ENCODE data around the gene WDR49.

The WDR49 gene

DNA sequence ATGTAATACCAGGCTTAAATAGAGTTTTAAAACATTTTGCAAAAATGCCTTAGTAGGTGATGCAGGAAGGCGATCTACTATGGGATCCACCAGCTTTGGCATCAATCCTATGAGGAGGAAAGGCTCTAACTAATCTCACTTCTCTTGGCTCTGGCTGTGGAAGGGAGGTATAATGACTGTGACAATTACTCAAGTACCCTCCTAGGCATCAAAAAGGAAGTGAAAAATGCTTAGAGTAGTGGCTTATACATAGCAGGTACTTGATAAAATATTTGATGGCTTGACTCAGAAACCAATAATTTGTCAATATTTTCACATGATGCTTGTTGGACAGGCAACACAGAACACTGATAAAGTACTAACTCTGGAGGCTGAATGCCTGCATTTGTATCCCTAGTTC is 145.8 kb downstream of the WDR49 start:
- no peaks in the 10 kb centered on the region for H3K36me3 ChIP-seq (ENCODE audit: control insufficient read depth in 1 of 2, insufficient read depth in 2 of 2, low read length in 2 of 2)
- no peak overlapping the region for H3K4me3 ChIP-seq (ENCODE audit: low read depth in 1 of 2, low read length in 2 of 2)
- H3K4me1 ChIP-seq (ENCODE audit: control insufficient read depth in 1 of 2, insufficient read depth in 2 of 2, low read length in 2 of 2) = no peaks in the 10 kb centered on the region
- H3K27me3 ChIP-seq (ENCODE audit: control insufficient read depth in 1 of 2, insufficient read depth in 2 of 2, low read length in 2 of 2) = no peaks in the 10 kb centered on the region
- H3K9ac ChIP-seq (ENCODE audit: low read depth in 1 of 2, low read length in 2 of 2) = no peak overlapping the region
- H3K27ac ChIP-seq (ENCODE audit: low read depth, low read length) = no peak overlapping the region
- H3K9me3 ChIP-seq (ENCODE audit: control insufficient read depth in 1 of 2, low read length in 2 of 2) = no peaks in the 10 kb centered on the region

DNA sequence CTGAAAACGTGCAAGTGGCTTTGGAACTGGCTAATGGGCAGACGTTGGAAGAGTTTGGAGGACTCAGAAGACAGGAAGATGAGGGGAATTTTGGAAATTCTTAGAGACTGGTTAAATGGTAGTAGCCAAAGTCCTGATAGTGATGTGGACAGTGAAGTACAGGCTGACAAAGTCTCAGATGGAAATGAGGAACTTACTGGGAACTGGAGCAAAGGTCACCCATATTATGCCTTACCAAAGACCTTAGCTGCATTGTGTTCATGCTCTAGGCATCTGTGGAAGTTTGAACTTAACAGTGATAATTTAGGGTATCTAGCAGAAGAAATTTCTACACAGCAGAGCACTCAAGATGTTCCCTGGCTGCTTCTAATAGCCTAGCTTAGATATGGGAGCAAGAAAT is 151.3 kb downstream of the WDR49 start:
- no peak overlapping the region for H3K9ac ChIP-seq (ENCODE audit: low read depth in 1 of 2, low read length in 2 of 2)
- no peak overlapping the region for H3K4me3 ChIP-seq (ENCODE audit: low read depth in 1 of 2, low read length in 2 of 2)
- no peaks in the 10 kb centered on the region for H3K9me3 ChIP-seq (ENCODE audit: control insufficient read depth in 1 of 2, low read length in 2 of 2)
- H3K27me3 ChIP-seq (ENCODE audit: control insufficient read depth in 1 of 2, insufficient read depth in 2 of 2, low read length in 2 of 2) = no peaks in the 10 kb centered on the region
- H3K27ac ChIP-seq (ENCODE audit: low read depth, low read length) = no peak overlapping the region
- no peaks in the 10 kb centered on the region for H3K36me3 ChIP-seq (ENCODE audit: control insufficient read depth in 1 of 2, insufficient read depth in 2 of 2, low read length in 2 of 2)
- H3K4me1 ChIP-seq (ENCODE audit: control insufficient read depth in 1 of 2, insufficient read depth in 2 of 2, low read length in 2 of 2) = no peaks in the 10 kb centered on the region

DNA sequence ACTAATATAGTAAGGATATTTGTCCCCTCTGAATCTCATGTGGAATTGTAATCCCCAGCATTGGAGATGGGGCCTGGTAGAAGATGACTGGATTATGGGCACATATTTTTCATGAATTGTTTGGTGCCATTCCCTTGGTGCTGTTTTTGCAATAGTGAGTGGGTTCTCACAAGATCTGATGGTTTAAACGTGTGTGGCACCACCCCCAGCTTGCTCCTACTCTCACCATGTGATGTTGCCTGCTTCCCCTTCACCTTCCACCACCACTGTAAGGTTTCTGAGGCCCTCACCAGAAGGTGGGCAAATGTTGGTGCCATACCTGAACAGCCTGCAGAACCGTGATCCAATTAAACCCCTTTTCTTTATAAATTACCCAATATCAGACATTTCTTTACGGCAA is 151.8 kb downstream of the WDR49 start:
- H3K4me1 ChIP-seq (ENCODE audit: control insufficient read depth in 1 of 2, insufficient read depth in 2 of 2, low read length in 2 of 2) = no peaks in the 10 kb centered on the region

DNA sequence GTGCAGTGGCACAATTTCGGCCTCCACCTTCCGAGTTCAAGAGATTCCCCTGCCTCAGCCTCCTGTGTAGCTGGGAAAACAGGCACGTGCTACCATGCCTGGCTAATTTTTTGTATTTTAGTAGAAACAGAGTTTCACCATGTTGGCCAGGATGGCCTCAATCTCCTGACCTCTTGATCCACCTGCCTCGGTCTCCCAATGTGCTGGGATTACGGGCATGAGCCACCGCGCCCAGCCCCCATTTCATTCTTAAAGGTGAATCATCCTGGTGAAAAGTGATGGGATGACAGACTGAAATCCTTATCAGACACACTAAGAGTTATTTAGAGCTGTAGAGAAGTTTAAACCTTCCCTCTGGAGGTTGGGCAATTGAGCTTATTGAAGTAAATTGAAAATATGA is 155.8 kb downstream of the WDR49 start:
- Histone ChIP-seq H3K9me3 (ENCODE audit: control insufficient read depth in 1 of 2, low read length in 2 of 2) (no peaks in the 10 kb centered on the region), H3K27me3 (ENCODE audit: control insufficient read depth in 1 of 2, insufficient read depth in 2 of 2, low read length in 2 of 2) (no peaks in the 10 kb centered on the region), H3K36me3 (ENCODE audit: control insufficient read depth in 1 of 2, insufficient read depth in 2 of 2, low read length in 2 of 2) (no peaks in the 10 kb centered on the region), H3K4me3 (ENCODE audit: low read depth in 1 of 2, low read length in 2 of 2) (no peak overlapping the region), H3K4me1 (ENCODE audit: control insufficient read depth in 1 of 2, insufficient read depth in 2 of 2, low read length in 2 of 2) (no peaks in the 10 kb centered on the region), H3K27ac (ENCODE audit: low read depth, low read length) (no peak overlapping the region), H3K9ac (ENCODE audit: low read depth in 1 of 2, low read length in 2 of 2) (no peak overlapping the region)

More for the DNA sequence above, 151.8 kb downstream of the WDR49 start:
- H3K27ac ChIP-seq (ENCODE audit: low read depth, low read length) = no peak overlapping the region
- no peaks in the 10 kb centered on the region for H3K36me3 ChIP-seq (ENCODE audit: control insufficient read depth in 1 of 2, insufficient read depth in 2 of 2, low read length in 2 of 2)
- H3K9ac ChIP-seq (ENCODE audit: low read depth in 1 of 2, low read length in 2 of 2) = no peak overlapping the region
- no peaks in the 10 kb centered on the region for H3K27me3 ChIP-seq (ENCODE audit: control insufficient read depth in 1 of 2, insufficient read depth in 2 of 2, low read length in 2 of 2)
- no peaks in the 10 kb centered on the region for H3K9me3 ChIP-seq (ENCODE audit: control insufficient read depth in 1 of 2, low read length in 2 of 2)
- no peak overlapping the region for H3K4me3 ChIP-seq (ENCODE audit: low read depth in 1 of 2, low read length in 2 of 2)

DNA sequence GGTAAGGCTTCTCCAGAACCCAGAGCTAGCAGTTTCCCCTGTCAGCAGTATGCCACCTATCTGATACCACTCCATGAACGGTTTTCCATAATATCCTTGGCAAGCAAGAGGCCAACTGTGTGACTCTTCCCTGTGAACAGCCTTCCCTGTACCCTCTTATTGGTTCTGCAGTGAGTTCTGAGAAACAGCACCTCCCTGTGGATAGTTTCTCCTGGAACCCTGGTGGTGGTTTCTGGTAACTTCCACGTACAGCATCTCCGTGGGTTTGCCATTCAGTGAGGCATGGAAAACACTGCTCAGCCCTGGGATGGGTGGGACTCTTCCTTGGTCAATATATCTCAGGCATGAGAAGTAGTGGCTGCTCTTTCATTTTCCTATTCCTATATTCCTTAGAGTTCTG is 160.5 kb downstream of the WDR49 start:
- Histone ChIP-seq H3K9me3 (ENCODE audit: control insufficient read depth in 1 of 2, low read length in 2 of 2) (no peaks in the 10 kb centered on the region), H3K36me3 (ENCODE audit: control insufficient read depth in 1 of 2, insufficient read depth in 2 of 2, low read length in 2 of 2) (no peaks in the 10 kb centered on the region), H3K4me3 (ENCODE audit: low read depth in 1 of 2, low read length in 2 of 2) (no peak overlapping the region), H3K27ac (ENCODE audit: low read depth, low read length) (no peak overlapping the region), H3K4me1 (ENCODE audit: control insufficient read depth in 1 of 2, insufficient read depth in 2 of 2, low read length in 2 of 2) (no peaks in the 10 kb centered on the region), H3K9ac (ENCODE audit: low read depth in 1 of 2, low read length in 2 of 2) (no peak overlapping the region), H3K27me3 (ENCODE audit: control insufficient read depth in 1 of 2, insufficient read depth in 2 of 2, low read length in 2 of 2) (no peaks in the 10 kb centered on the region)

DNA sequence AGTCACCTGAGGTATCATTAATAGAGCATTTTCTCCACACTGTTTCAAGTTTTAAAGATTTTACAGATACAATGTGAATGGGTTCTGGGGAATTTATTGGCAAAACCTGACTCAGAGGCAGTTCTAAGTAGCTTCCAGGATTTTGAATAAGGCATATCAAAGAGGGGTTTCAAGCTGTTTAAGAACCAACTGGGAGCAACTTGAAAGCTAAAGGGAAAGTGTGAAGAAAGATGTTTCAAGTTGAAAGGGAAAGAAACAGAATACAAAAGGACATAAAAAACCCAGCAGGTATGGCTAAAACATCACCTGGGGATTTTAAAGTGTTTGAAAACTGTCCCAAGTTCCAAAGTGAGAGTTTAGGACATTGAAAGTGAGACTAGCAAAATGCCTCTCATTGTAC is 162.1 kb downstream of the WDR49 start:
- no peaks in the 10 kb centered on the region for H3K27me3 ChIP-seq (ENCODE audit: control insufficient read depth in 1 of 2, insufficient read depth in 2 of 2, low read length in 2 of 2)
- H3K4me1 ChIP-seq (ENCODE audit: control insufficient read depth in 1 of 2, insufficient read depth in 2 of 2, low read length in 2 of 2) = no peaks in the 10 kb centered on the region
- no peak overlapping the region for H3K27ac ChIP-seq (ENCODE audit: low read depth, low read length)
- no peaks in the 10 kb centered on the region for H3K9me3 ChIP-seq (ENCODE audit: control insufficient read depth in 1 of 2, low read length in 2 of 2)
- H3K36me3 ChIP-seq (ENCODE audit: control insufficient read depth in 1 of 2, insufficient read depth in 2 of 2, low read length in 2 of 2) = no peaks in the 10 kb centered on the region
- H3K9ac ChIP-seq (ENCODE audit: low read depth in 1 of 2, low read length in 2 of 2) = no peak overlapping the region
- no peak overlapping the region for H3K4me3 ChIP-seq (ENCODE audit: low read depth in 1 of 2, low read length in 2 of 2)

DNA sequence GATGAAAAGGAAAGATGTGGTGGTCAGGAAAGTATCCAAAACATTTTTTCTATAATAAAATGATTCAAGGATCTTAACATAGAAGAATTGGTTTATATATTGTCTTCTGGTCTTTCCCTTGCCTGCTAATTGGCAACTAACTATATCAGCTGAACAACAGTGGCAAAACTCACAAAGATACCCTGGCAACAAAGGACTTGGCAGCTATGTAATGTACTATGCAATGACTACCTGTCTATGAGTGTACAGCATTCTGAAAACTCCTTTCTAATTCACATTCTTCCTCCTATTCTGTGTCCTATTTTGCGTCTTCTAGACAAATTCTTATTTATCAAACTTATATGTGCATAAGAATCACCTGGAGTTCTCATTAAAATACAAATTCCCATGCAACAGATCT is 164.2 kb downstream of the WDR49 start:
- no peak overlapping the region for H3K9ac ChIP-seq (ENCODE audit: low read depth in 1 of 2, low read length in 2 of 2)
- H3K4me1 ChIP-seq (ENCODE audit: control insufficient read depth in 1 of 2, insufficient read depth in 2 of 2, low read length in 2 of 2) = no peaks in the 10 kb centered on the region
- no peaks in the 10 kb centered on the region for H3K27me3 ChIP-seq (ENCODE audit: control insufficient read depth in 1 of 2, insufficient read depth in 2 of 2, low read length in 2 of 2)
- H3K27ac ChIP-seq (ENCODE audit: low read depth, low read length) = no peak overlapping the region
- H3K36me3 ChIP-seq (ENCODE audit: control insufficient read depth in 1 of 2, insufficient read depth in 2 of 2, low read length in 2 of 2) = no peaks in the 10 kb centered on the region
- H3K4me3 ChIP-seq (ENCODE audit: low read depth in 1 of 2, low read length in 2 of 2) = no peak overlapping the region
- H3K9me3 ChIP-seq (ENCODE audit: control insufficient read depth in 1 of 2, low read length in 2 of 2) = no peaks in the 10 kb centered on the region

DNA sequence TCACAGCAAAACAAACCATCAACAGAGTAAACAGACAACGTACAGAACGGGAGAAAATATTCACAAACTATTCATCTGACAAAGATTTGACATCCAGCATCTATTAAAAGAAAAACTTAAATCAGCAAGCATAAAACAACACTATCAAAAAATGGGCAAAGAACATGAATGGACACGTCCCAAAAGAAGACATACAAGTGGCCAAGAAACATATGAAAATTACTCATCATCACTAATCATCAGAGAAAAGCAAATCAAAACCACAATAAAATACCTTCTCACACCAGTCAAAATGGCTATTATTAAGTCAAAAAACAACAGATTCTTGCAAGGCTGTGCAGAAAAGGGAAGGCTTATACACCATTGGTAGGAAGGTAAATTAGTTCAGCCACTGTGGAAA is 166.2 kb downstream of the WDR49 start:
- Histone ChIP-seq H3K4me1 (ENCODE audit: control insufficient read depth in 1 of 2, insufficient read depth in 2 of 2, low read length in 2 of 2) (no peaks in the 10 kb centered on the region), H3K36me3 (ENCODE audit: control insufficient read depth in 1 of 2, insufficient read depth in 2 of 2, low read length in 2 of 2) (no peaks in the 10 kb centered on the region), H3K4me3 (ENCODE audit: low read depth in 1 of 2, low read length in 2 of 2) (no peak overlapping the region), H3K9me3 (ENCODE audit: control insufficient read depth in 1 of 2, low read length in 2 of 2) (no peaks in the 10 kb centered on the region), H3K27me3 (ENCODE audit: control insufficient read depth in 1 of 2, insufficient read depth in 2 of 2, low read length in 2 of 2) (no peaks in the 10 kb centered on the region), H3K27ac (ENCODE audit: low read depth, low read length) (no peak overlapping the region), H3K9ac (ENCODE audit: low read depth in 1 of 2, low read length in 2 of 2) (no peak overlapping the region)

DNA sequence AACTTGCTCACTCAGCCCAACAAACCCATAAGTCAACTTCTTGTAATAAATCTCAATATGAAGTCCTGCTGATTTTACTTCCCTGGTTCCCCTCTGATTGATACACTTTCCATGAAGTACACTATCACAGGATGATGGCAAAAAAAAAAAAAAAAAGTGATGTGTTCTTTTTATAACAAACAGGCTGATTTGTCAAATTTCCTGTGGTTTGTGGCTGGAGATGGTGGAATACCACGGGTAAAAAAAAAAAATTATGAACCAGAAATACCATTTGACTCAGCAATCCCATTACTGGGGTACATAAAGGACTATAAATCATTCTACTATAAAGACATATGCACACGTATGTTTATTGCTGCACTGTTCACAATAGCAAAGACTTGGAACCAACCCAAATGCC is 169.2 kb downstream of the WDR49 start:
- no peak overlapping the region for H3K27ac ChIP-seq (ENCODE audit: low read depth, low read length)
- no peak overlapping the region for H3K4me3 ChIP-seq (ENCODE audit: low read depth in 1 of 2, low read length in 2 of 2)
- no peaks in the 10 kb centered on the region for H3K9me3 ChIP-seq (ENCODE audit: control insufficient read depth in 1 of 2, low read length in 2 of 2)
- H3K36me3 ChIP-seq (ENCODE audit: control insufficient read depth in 1 of 2, insufficient read depth in 2 of 2, low read length in 2 of 2) = no peaks in the 10 kb centered on the region
- no peaks in the 10 kb centered on the region for H3K27me3 ChIP-seq (ENCODE audit: control insufficient read depth in 1 of 2, insufficient read depth in 2 of 2, low read length in 2 of 2)
- no peaks in the 10 kb centered on the region for H3K4me1 ChIP-seq (ENCODE audit: control insufficient read depth in 1 of 2, insufficient read depth in 2 of 2, low read length in 2 of 2)
- H3K9ac ChIP-seq (ENCODE audit: low read depth in 1 of 2, low read length in 2 of 2) = no peak overlapping the region

DNA sequence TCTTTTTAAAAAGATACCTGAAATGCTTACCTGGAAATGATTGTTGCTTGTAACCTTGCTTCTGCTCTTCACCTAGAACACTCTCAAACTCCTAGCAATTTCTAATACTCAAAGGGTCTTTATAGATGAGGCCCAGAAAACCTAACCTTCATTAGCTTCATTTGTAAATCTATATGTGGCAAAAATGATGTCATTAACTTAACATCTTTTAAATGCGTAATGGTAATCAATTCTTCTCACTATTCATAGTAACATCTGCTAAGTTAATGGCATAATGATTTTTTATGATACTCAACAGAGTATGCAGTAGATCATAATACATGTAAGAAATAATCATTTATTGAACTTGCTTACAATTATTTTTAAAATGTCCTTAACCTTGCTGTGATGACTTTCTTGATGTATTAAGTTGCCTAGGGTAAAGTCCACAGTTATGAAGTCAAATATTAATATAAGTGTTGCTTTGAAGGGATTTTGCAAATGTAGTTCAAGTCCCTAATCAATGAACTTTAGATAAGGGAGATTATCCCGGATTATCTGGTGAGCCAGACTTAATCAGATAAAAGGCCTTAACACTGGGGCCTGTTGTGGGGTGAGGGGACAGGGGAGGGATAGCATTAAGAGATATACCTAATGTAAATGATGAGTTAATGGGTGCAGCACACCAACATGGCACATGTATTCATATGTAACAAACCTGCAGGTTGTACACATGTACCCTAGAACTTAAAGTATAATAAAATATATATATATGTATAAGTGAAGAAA is 169.8 kb downstream of the WDR49 start:
- H3K4me1 ChIP-seq (ENCODE audit: control insufficient read depth in 1 of 2, insufficient read depth in 2 of 2, low read length in 2 of 2) = no peaks in the 10 kb centered on the region
- H3K4me3 ChIP-seq (ENCODE audit: low read depth in 1 of 2, low read length in 2 of 2) = no peak overlapping the region
- no peaks in the 10 kb centered on the region for H3K27me3 ChIP-seq (ENCODE audit: control insufficient read depth in 1 of 2, insufficient read depth in 2 of 2, low read length in 2 of 2)
- no peaks in the 10 kb centered on the region for H3K9me3 ChIP-seq (ENCODE audit: control insufficient read depth in 1 of 2, low read length in 2 of 2)
- no peak overlapping the region for H3K27ac ChIP-seq (ENCODE audit: low read depth, low read length)
- H3K9ac ChIP-seq (ENCODE audit: low read depth in 1 of 2, low read length in 2 of 2) = no peak overlapping the region
- no peaks in the 10 kb centered on the region for H3K36me3 ChIP-seq (ENCODE audit: control insufficient read depth in 1 of 2, insufficient read depth in 2 of 2, low read length in 2 of 2)

DNA sequence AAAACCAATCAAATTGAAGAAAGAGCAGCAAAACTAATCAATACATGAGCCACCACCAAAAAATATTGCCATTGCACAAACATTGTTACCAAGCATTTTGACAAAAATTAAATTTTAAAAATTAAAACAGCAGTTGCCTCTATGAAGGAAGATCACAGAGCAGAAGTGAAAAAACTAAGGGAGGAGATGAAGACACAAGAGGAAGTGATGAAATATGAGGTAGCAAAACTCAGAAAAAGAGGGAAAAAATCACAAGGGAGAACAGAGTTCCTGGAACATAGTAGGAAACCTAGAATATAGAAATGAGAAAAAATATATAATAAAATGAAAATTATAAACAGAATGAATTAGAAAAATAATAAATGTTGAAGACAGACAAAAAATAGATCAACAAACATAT is 172.6 kb downstream of the WDR49 start:
- Histone ChIP-seq H3K36me3 (ENCODE audit: control insufficient read depth in 1 of 2, insufficient read depth in 2 of 2, low read length in 2 of 2) (no peaks in the 10 kb centered on the region), H3K27me3 (ENCODE audit: control insufficient read depth in 1 of 2, insufficient read depth in 2 of 2, low read length in 2 of 2) (no peaks in the 10 kb centered on the region)

More for the DNA sequence above, 172.6 kb downstream of the WDR49 start:
- Histone ChIP-seq H3K9ac (ENCODE audit: low read depth in 1 of 2, low read length in 2 of 2) (no peak overlapping the region), H3K9me3 (ENCODE audit: control insufficient read depth in 1 of 2, low read length in 2 of 2) (no peaks in the 10 kb centered on the region), H3K4me3 (ENCODE audit: low read depth in 1 of 2, low read length in 2 of 2) (no peak overlapping the region), H3K27ac (ENCODE audit: low read depth, low read length) (no peak overlapping the region), H3K4me1 (ENCODE audit: control insufficient read depth in 1 of 2, insufficient read depth in 2 of 2, low read length in 2 of 2) (no peaks in the 10 kb centered on the region)
